ENCODE results near the gene GNG8. TPM values are rescaled to one million over a fixed set of nuclear protein-coding genes. Genes with fewer than 3 reads are reported as not detected.

The GNG8 gene
- total RNA-seq, 1 experiment from 2014 or later, result not detected

GRCh38 chr19:46633130-46633529 lies 2.9 kb downstream of the GNG8 start:
- Histone ChIP-seq H2BK120ac (ENCODE audit: low read depth, low read length, poor library complexity, severe bottlenecking) (no peak overlapping the region), H2BK5ac (ENCODE audit: insufficient read length, low read length) (no peak overlapping the region), H3K4me2 (ENCODE audit: insufficient read depth, insufficient read length, low read length) (no peak overlapping the region), H2AFZ (ENCODE audit: low read length) (no peak overlapping the region), H4K20me1 (ENCODE audit: control insufficient read depth, insufficient read depth, insufficient read length) (no peaks in the 10 kb centered on the region), H3K4ac (ENCODE audit: low read depth, low read length) (no peak overlapping the region), H4K91ac (ENCODE audit: insufficient read length, low read depth, low read length) (no peak overlapping the region), H3K14ac (ENCODE audit: insufficient read depth, low read length) (no peak overlapping the region), H2BK20ac (ENCODE audit: low read depth, low read length, poor library complexity, severe bottlenecking) (no peak overlapping the region), H3K18ac (ENCODE audit: insufficient read length, low read depth, low read length) (no peak overlapping the region), H3K79me1 (ENCODE audit: insufficient read depth, low read depth, low read length, poor library complexity, severe bottlenecking) (no peaks in the 10 kb centered on the region), H3K9me3 (ENCODE audit: control insufficient read depth, low read depth, low read length) (no peaks in the 10 kb centered on the region), H4K5ac (ENCODE audit: insufficient read length, low read depth, low read length) (no peak overlapping the region), H3K23ac (ENCODE audit: insufficient read length, low read depth, low read length) (no peak overlapping the region), H3T11ph (ENCODE audit: low read length) (no peak overlapping the region), H3K4me1 (ENCODE audit: insufficient read depth, low read length) (peaks cover 7% of the 10 kb centered on the region; the same call in 1 of the 2 replicates), H3K56ac (ENCODE audit: insufficient read length, low read depth, low read length) (no peak overlapping the region), H2AK5ac (ENCODE audit: insufficient read length, low read length) (no peak overlapping the region), H3K9ac (ENCODE audit: extremely low read depth, insufficient read length, low read length) (no peak overlapping the region), H3K27me3 (ENCODE audit: insufficient read depth, low read length) (peaks cover 27% of the 10 kb centered on the region), H2BK12ac (ENCODE audit: insufficient read length, low read depth, low read length) (no peak overlapping the region), H2BK15ac (ENCODE audit: low read depth, low read length) (no peak overlapping the region), H3K23me2 (ENCODE audit: insufficient read length, low read depth, low read length, poor library complexity, severe bottlenecking) (peaks cover 9% of the 10 kb centered on the region), H4K8ac (replicated peaks; ENCODE audit: insufficient read length, low read depth, low read length) (no peak overlapping the region), H3K27ac (ENCODE audit: insufficient read length, low read depth, low read length) (no peak overlapping the region), H3K79me2 (ENCODE audit: insufficient read depth, low read length) (no peaks in the 10 kb centered on the region)
- WGBS (ENCODE audit: extremely low coverage, insufficient read length, low lambda C conversion rate), result no CpG with 5 or more reads among the region's 3 CpGs
- Mint-ChIP-seq H3K27me3 (ENCODE audit: low read depth) (peaks cover 41% of the 10 kb centered on the region), H3K36me3 (ENCODE audit: insufficient read depth in 1 of 3, low read depth in 3 of 3) (no peaks in the 10 kb centered on the region), H3K9me3 (no peaks in the 10 kb centered on the region), H3K4me1 (peaks cover 22 to 30% of the 10 kb centered on the region in 2 experiments), H3K4me3 (peak overlapping the region; percentile 21 to 77; a peak in 2 of 5 replicates), H3K27ac (no peak overlapping the region)
- DNase-seq, result no peak
- TF ChIP-seq CTCF (conservative IDR thresholded peaks at IDR 0.05), result no peak
